Esophagus squamous epithelium (tissue), 4 donors: ENCODE data around the gene NDRG3.

Experiments used
- POLR2A ChIP-seq, 4 donors: fragments of 450-650 bp; IDR thresholded peaks; one replicate each; pipeline ENCODE4 v1.6.1; 2017; ENCODE audit warnings: antibody characterized with exemption in 4 of 4, mild to moderate bottlenecking in 4 of 4, moderate library complexity in 3 of 4
- TF ChIP-seq, protein P1 (sequence below), 6 experiments: fragments of 450-650 bp in 4 of 6; fragments of 200-600 bp in 2 of 6; sonication (generic) in 2 of 6; IDR thresholded peaks; one replicate each; pipeline ENCODE4 v1.5.1; 2016 to 2019; ENCODE audit warnings: antibody characterized with exemption in 6 of 6, mild to moderate bottlenecking in 4 of 6, moderate library complexity in 4 of 6

DNA sequence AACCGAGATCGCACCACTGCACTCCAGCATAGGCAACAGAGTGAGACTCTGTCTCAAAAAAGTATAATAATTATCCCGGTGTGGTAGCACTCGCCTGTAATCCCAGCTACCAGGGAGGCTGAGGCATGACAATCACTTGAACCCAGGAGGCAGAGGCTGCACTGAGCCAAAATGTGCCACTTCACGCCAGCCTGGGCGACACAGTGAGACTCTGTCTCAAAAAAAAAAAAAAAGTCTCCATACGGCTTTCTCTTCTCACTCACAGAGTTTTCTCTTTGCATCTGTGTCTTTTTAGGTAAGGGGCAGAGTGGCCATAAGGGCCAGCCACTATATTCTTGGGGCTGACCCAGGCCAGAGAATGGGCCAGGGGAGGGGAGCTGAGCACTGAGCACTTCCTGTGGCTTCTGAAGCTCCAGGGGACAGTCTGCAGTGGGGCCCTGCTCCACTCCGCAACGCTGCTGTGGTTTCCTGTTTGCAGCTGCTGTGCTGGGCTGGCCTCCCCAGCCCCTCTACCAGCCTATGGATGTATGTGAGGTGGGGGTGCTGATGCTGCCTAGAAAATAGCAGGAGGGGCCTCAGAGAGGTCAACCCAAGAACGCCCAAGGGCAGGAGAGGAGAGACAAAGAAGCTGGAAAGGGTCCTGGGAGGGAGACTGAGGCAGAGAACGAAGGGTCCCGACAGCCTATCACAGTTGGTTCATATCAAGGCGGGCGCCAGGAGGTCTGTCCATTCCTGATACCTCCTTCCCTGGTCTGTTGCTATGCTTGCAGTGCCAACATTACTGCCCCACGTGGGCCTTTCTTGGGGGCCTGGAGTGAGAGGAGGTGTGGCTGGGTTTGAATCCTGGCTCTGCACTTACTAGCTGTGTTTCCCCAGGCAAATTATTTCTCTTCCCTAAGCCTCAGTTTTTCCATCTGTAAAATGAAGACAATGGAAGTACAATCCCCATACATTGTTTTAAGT, 115.9 kb downstream of the NDRG3 start:
- TF ChIP-seq, protein P1, sequence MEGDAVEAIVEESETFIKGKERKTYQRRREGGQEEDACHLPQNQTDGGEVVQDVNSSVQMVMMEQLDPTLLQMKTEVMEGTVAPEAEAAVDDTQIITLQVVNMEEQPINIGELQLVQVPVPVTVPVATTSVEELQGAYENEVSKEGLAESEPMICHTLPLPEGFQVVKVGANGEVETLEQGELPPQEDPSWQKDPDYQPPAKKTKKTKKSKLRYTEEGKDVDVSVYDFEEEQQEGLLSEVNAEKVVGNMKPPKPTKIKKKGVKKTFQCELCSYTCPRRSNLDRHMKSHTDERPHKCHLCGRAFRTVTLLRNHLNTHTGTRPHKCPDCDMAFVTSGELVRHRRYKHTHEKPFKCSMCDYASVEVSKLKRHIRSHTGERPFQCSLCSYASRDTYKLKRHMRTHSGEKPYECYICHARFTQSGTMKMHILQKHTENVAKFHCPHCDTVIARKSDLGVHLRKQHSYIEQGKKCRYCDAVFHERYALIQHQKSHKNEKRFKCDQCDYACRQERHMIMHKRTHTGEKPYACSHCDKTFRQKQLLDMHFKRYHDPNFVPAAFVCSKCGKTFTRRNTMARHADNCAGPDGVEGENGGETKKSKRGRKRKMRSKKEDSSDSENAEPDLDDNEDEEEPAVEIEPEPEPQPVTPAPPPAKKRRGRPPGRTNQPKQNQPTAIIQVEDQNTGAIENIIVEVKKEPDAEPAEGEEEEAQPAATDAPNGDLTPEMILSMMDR (IDR thresholded peaks at IDR 0.05): no peak
- no peak for TF ChIP-seq POLR2A (IDR thresholded peaks at IDR 0.05)
